GM21515 (cell line): Measurements from ENCODE around the gene DERA.
"Not testable (repeated sequence)": the region's sequence is repeated elsewhere in the genome, so short reads cannot be mapped to it uniquely, and the experiment has no call there.

Experiments
- ATAC-seq: cut with Tn5 transposase; IDR thresholded peaks from one replicate; pipeline ENCODE4 v1.9.1; 2021; ENCODE audit not compliant: unreplicated experiment

Gene DERA

GRCh38 chr12:16002880-16003279 lies 91.7 kb downstream of the DERA start:
- ATAC-seq, result no peak

- ATAC-seq, result no peak
Observed at GRCh38 chr12:16003460-16003859, 92.3 kb downstream of the DERA start.

- no peak for ATAC-seq
Observed at GRCh38 chr12:16006752-16007151, 95.6 kb downstream of the DERA start.

GRCh38 chr12:16008421-16008824 lies 97.3 kb downstream of the DERA start:
- ATAC-seq, result no peak

- ATAC-seq, result no peak
Observed at GRCh38 chr12:16012117-16012516, 101.0 kb downstream of the DERA start.

- ATAC-seq, result not testable (repeated sequence)
Observed at GRCh38 chr12:16013722-16014121, 102.6 kb downstream of the DERA start.

GRCh38 chr12:16014394-16014793 lies 103.3 kb downstream of the DERA start:
- ATAC-seq, result not testable (repeated sequence)

GRCh38 chr12:16016748-16017147 lies 105.6 kb downstream of the DERA start:
- ATAC-seq, result no peak

- no peak for ATAC-seq
Observed at GRCh38 chr12:16018306-16018705, 107.2 kb downstream of the DERA start.

GRCh38 chr12:16019136-16019535 lies 108.0 kb downstream of the DERA start:
- ATAC-seq, result no peak

GRCh38 chr12:16020031-16020430 lies 108.9 kb downstream of the DERA start:
- no peak for ATAC-seq

- no peak for ATAC-seq
Observed at GRCh38 chr12:16021026-16021425, 109.9 kb downstream of the DERA start.

- no peak for ATAC-seq
Observed at GRCh38 chr12:16021676-16022075, 110.5 kb downstream of the DERA start.

- ATAC-seq, result no peak
Observed at GRCh38 chr12:16027002-16027401, 115.9 kb downstream of the DERA start.

- no peak for ATAC-seq
Observed at GRCh38 chr12:16030744-16031143, 119.6 kb downstream of the DERA start.

- no peak for ATAC-seq
Observed at GRCh38 chr12:16034136-16034817, 123.1 kb downstream of the DERA start.

GRCh38 chr12:16036073-16036472 lies 124.9 kb downstream of the DERA start:
- ATAC-seq, result no peak

GRCh38 chr12:16037533-16037932 lies 126.4 kb downstream of the DERA start:
- no peak for ATAC-seq

GRCh38 chr12:16043480-16043879 lies 132.3 kb downstream of the DERA start:
- no peak for ATAC-seq

- no peak for ATAC-seq
Observed at GRCh38 chr12:16046266-16046665, 135.1 kb downstream of the DERA start.

GRCh38 chr12:16048511-16048910 lies 137.4 kb downstream of the DERA start:
- no peak for ATAC-seq

GRCh38 chr12:16056910-16057309 lies 145.8 kb downstream of the DERA start:
- no peak for ATAC-seq

GRCh38 chr12:16057351-16057751 lies 146.2 kb downstream of the DERA start:
- not testable (repeated sequence) for ATAC-seq
